ENCODE results near the gene ORMDL1. TPM values are rescaled to one million over a fixed set of nuclear protein-coding genes. Genes with fewer than 3 reads are reported as not detected.

The ORMDL1 gene
- total RNA-seq, 3 donors from 2014 or later (not counting 1 experiment from before 2014, with no cell fraction given) = 83.1 to 103 (median 101) TPM

DNA sequence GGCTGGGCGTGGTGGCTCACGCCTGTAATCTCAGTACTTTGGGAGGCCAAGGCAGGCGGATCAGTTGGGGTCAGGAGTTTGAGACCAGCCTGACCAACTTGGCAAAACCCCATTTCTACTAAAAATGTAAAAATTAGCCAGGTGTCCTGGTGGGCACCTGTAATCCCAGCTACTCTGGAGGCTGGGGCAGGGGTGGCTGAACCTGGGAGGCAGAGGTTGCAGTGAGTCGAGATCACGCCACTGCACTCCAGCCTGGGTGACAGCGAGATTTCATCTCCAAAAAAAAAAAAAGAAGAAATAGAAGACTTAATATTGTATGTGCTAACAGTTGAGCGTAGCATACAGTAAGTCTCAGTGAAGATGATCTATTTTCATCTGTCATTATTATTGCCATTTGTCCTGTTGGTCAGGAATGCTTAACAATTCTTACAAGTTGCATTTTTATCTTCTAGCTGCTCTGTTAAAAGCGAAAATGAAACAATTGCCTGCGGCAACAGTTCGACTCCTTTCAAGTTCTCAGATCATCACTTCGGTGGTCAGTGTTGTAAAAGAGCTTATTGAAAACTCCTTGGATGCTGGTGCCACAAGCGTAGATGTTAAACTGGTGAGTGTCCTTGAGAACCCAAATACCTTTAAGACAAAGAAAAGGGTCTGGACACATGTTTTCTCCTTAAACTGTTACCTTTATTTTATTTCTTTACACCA lies 7.4 kb upstream of the ORMDL1 start:
- peak overlapping the region; percentile 89 for H3K4me3 Mint-ChIP-seq
- TF ChIP-seq CTCF (IDR thresholded peaks at IDR 0.05) = no peak
- intact Hi-C loops (cut with micrococcal nuclease) = no loop called here
- peaks cover 20% of the 10 kb centered on the region in 2 donors for H3K4me1 Mint-ChIP-seq
- Histone ChIP-seq H3K9me3 (ENCODE audit: control insufficient read depth, insufficient read depth, low read length) (no peaks in the 10 kb centered on the region), H3K4me3 (ENCODE audit: low read length) (peak overlapping the region; percentile 33), H3K4me1 (ENCODE audit: control insufficient read depth, insufficient read depth, low read length) (peaks cover 4% of the 10 kb centered on the region), H3K27me3 (ENCODE audit: control insufficient read depth, insufficient read depth, low read length) (no peaks in the 10 kb centered on the region), H3K36me3 (ENCODE audit: control insufficient read depth, insufficient read depth, low read length) (peaks cover 26% of the 10 kb centered on the region), H3K27ac (ENCODE audit: low read length) (peak overlapping the region; percentile 91)
- ATAC-seq = peak; percentile 70 to 93 (median 81)
- no peaks in the 10 kb centered on the region for H3K27me3 Mint-ChIP-seq (ENCODE audit: low read depth in 2 of 2)
- no peaks in the 10 kb centered on the region for H3K36me3 Mint-ChIP-seq
- H3K27ac Mint-ChIP-seq = peak overlapping the region; percentile 91 to 93
- H3K9me3 Mint-ChIP-seq = no peaks in the 10 kb centered on the region
- peak in 1 of 2 donors; percentile 70 for DNase-seq
- WGBS (ENCODE audit: insufficient coverage) = 64% methylated on average over 12 of the region's 12 CpGs

DNA sequence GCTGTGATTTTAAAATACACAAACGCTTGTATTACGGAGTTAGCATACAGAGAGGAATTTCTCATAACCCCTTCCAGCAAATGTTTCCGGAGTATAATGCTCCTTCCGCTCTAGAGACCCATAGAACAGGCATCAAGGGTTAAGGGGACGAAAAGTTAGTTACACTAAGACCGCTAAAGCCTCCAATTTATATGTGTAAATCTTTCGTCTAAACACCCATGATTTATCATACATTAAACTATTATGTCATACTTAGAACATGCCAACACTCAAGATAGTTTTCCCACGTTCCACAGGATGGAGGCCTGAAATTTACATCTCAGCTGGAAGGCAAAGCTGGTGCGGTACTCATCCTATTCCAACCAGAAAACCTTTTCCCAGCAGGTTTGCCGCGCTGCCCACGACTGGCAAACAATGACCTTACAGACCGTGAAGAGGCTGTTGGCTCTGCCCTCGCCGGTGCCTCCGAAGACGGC lies 650 bp downstream of the ORMDL1 start:
- TF ChIP-seq CTCF (IDR thresholded peaks at IDR 0.05) = no peak
- DNase-seq = peak in 1 of 2 donors; percentile 63
- Mint-ChIP-seq H3K27ac (peak overlapping the region; percentile 96 to 97), H3K27me3 (ENCODE audit: low read depth in 2 of 2) (no peaks in the 10 kb centered on the region), H3K9me3 (no peaks in the 10 kb centered on the region), H3K4me3 (peak overlapping the region; percentile 92), H3K36me3 (peaks cover 2% of the 10 kb centered on the region), H3K4me1 (peaks cover 46 to 64% of the 10 kb centered on the region in 2 donors)
- Histone ChIP-seq H3K9me3 (ENCODE audit: control insufficient read depth, insufficient read depth, low read length) (no peaks in the 10 kb centered on the region), H3K27ac (ENCODE audit: low read length) (peak overlapping the region; percentile 98), H3K36me3 (ENCODE audit: control insufficient read depth, insufficient read depth, low read length) (peaks cover 25% of the 10 kb centered on the region), H3K4me1 (ENCODE audit: control insufficient read depth, insufficient read depth, low read length) (peaks cover 10% of the 10 kb centered on the region), H3K27me3 (ENCODE audit: control insufficient read depth, insufficient read depth, low read length) (no peaks in the 10 kb centered on the region), H3K4me3 (ENCODE audit: low read length) (peak overlapping the region; percentile 87)
- ATAC-seq = peak; percentile 1 to 13 (median 3)
- WGBS (ENCODE audit: insufficient coverage) = 0% methylated on average over 17 of the region's 17 CpGs
- intact Hi-C loops (cut with micrococcal nuclease) = loop anchor here (5.0 to 10.0 kb wide), 4 partner anchors 106 to 1099 kb away; partner anchors contain the start of genes GLS, MFSD6 and NEMP2

- peaks cover 51 to 63% of the 10 kb centered on the region in 2 donors for H3K4me1 Mint-ChIP-seq
These were observed 1.9 kb downstream of the ORMDL1 start for GRCh38 chr2:189782221-189782671.

More at GRCh38 chr2:189782221-189782671, 1.9 kb downstream of the ORMDL1 start:
- intact Hi-C loops (cut with micrococcal nuclease) = loop anchor here (5.0 to 10.0 kb wide), 4 partner anchors 105 to 1100 kb away; partner anchors contain the start of genes GLS, MFSD6 and NEMP2
- no peaks in the 10 kb centered on the region for H3K27me3 ChIP-seq (ENCODE audit: control insufficient read depth, insufficient read depth, low read length)
- peak in 1 of 2 donors; percentile 8 for DNase-seq
- Mint-ChIP-seq H3K27ac (peak overlapping the region; percentile 96 to 97), H3K36me3 (peaks cover 7% of the 10 kb centered on the region), H3K9me3 (no peaks in the 10 kb centered on the region), H3K4me3 (peak overlapping the region; percentile 68), H3K27me3 (ENCODE audit: low read depth in 2 of 2) (no peaks in the 10 kb centered on the region)
- H3K36me3 ChIP-seq (ENCODE audit: control insufficient read depth, insufficient read depth, low read length) = peaks cover 30% of the 10 kb centered on the region
- H3K27ac ChIP-seq (ENCODE audit: low read length) = peak overlapping the region; percentile 98
- 49% methylated on average over 3 of the region's 4 CpGs for WGBS (ENCODE audit: insufficient coverage)
- no peak for ATAC-seq
- no peak for TF ChIP-seq CTCF (IDR thresholded peaks at IDR 0.05)
- H3K4me3 ChIP-seq (ENCODE audit: low read length) = no peak overlapping the region
- H3K4me1 ChIP-seq (ENCODE audit: control insufficient read depth, insufficient read depth, low read length) = peaks cover 10% of the 10 kb centered on the region
- H3K9me3 ChIP-seq (ENCODE audit: control insufficient read depth, insufficient read depth, low read length) = no peaks in the 10 kb centered on the region

All from natural killer cell (primary cell).